SK-N-SH (cell line): ENCODE measurements around the gene NUDT22.

Experiments used
- CTCF ChIP-seq: fragments of 200-600 bp; sonication (generic); IDR thresholded peaks from 2 replicates; pipeline ENCODE4 v1.6.1; 2017; ENCODE audit warnings: antibody characterized with exemption, mild to moderate bottlenecking, moderate library complexity
- RAD21 ChIP-seq: IDR thresholded peaks from 2 replicates; pipeline ENCODE4 v1.6.1; 2012; ENCODE audit warnings: mild to moderate bottlenecking, low read length
- REST ChIP-seq: IDR thresholded peaks from 2 replicates; pipeline ENCODE4 v1.6.1; 2012; ENCODE audit warnings: mild to moderate bottlenecking, low read depth, low read length, moderate library complexity
- RFX5 ChIP-seq: IDR thresholded peaks from 2 replicates; pipeline ENCODE4 v1.6.1; 2012; ENCODE audit warnings: mild to moderate bottlenecking, improper control_type of control experiment, low read length
- TCF12 ChIP-seq: IDR thresholded peaks from 2 replicates; pipeline ENCODE4 v1.4.0; 2012
- USF1 ChIP-seq: IDR thresholded peaks from 2 replicates; pipeline ENCODE4 v1.4.0; 2012; ENCODE audit warnings: low read depth, borderline replicate concordance
- ZBTB33 ChIP-seq: IDR thresholded peaks from 2 replicates; pipeline ENCODE4 v1.4.0; 2012; ENCODE audit warnings: low read depth, borderline replicate concordance

GRCh38 chr11:64256300-64256699 lies 30.2 kb downstream of the NUDT22 start:
- TF ChIP-seq CTCF (no peak), TCF12 (no peak), RAD21 (no peak), REST (no peak), USF1 (no peak), ZBTB33 (no peak), RFX5 (no peak)
